GM10266 (cell line): ENCODE data around the gene GUCY1A2.
"Not testable (repeated sequence)": the region's sequence is repeated elsewhere in the genome, so short reads cannot be mapped to it uniquely, and the experiment has no call there.

Experiments
- DNase-seq: peaks from one replicate; pipeline ENCODE4 v3.0.0; 2012; ENCODE audit errors: extremely low spot score
- CTCF ChIP-seq: IDR thresholded peaks from 2 replicates; pipeline ENCODE4 v1.5.1; 2012; ENCODE audit warnings: mild to moderate bottlenecking, low read depth; ENCODE audit not compliant: control insufficient read depth, insufficient read depth; ENCODE audit errors: missing control alignments

Gene GUCY1A2

GRCh38 chr11:106914409-106914808, 103.9 kb downstream of the GUCY1A2 start:
- no peak for TF ChIP-seq CTCF
- no peak for DNase-seq

GRCh38 chr11:106913141-106913540, 105.1 kb downstream of the GUCY1A2 start:
- DNase-seq: no peak
- no peak for TF ChIP-seq CTCF

- no peak for DNase-seq
- no peak for TF ChIP-seq CTCF
Observed at GRCh38 chr11:106904826-106905225, 113.5 kb downstream of the GUCY1A2 start.

GRCh38 chr11:106889718-106890117, 128.6 kb downstream of the GUCY1A2 start:
- no peak for DNase-seq
- no peak for TF ChIP-seq CTCF

- TF ChIP-seq CTCF: no peak
- no peak for DNase-seq
Observed at GRCh38 chr11:106888386-106888785, 129.9 kb downstream of the GUCY1A2 start.

- not testable (repeated sequence) for DNase-seq
Observed at GRCh38 chr11:106883693-106884092, 134.6 kb downstream of the GUCY1A2 start.

GRCh38 chr11:106879832-106880546, 138.3 kb downstream of the GUCY1A2 start:
- DNase-seq: no peak
- TF ChIP-seq CTCF: no peak

- DNase-seq: no peak
- TF ChIP-seq CTCF: no peak
Observed at GRCh38 chr11:106879029-106879428, 139.2 kb downstream of the GUCY1A2 start.
